OCI-LY1 (cell line): Measurements from ENCODE around the gene NUP214.

Source experiments
- H2AFZ ChIP-seq: fragments of 200-600 bp; sonication (generic), shearing (Covaris generic); 2 replicates; pipeline ENCODE4 v1.6.0; 2014; ENCODE audit warnings: antibody characterized with exemption, mild to moderate bottlenecking, low read length
- H3F3A ChIP-seq: fragments of 200-600 bp; sonication (generic), shearing (Covaris generic); 2 replicates; pipeline ENCODE4 v1.6.0; 2014; ENCODE audit warnings: mild to moderate bottlenecking, antibody characterized with exemption, low read length, moderate library complexity; ENCODE audit not compliant: insufficient read depth
- H3K27ac ChIP-seq: fragments of 200-600 bp; sonication (generic); 2 replicates; pipeline ENCODE4 v1.5.1; 2014; ENCODE audit warnings: low read length, mixed run types, mild to moderate bottlenecking, low read depth; ENCODE audit not compliant: poor library complexity, severe bottlenecking
- H3K27me3 ChIP-seq: fragments of 200-600 bp; sonication (generic); 2 replicates; pipeline ENCODE4 v1.6.0; 2014; ENCODE audit warnings: antibody characterized with exemption, mild to moderate bottlenecking, low read length, moderate library complexity; ENCODE audit not compliant: insufficient read depth
- H3K36me3 ChIP-seq: fragments of 200-600 bp; sonication (generic); 2 replicates; pipeline ENCODE4 v1.6.1; 2014; ENCODE audit warnings: mild to moderate bottlenecking, antibody characterized with exemption, low read length, moderate library complexity, mixed read lengths; ENCODE audit not compliant: insufficient read depth
- H3K4me1 ChIP-seq: fragments of 200-600 bp; sonication (generic); 2 replicates; pipeline ENCODE4 v1.5.1; 2014; ENCODE audit warnings: mild to moderate bottlenecking, low read length, moderate library complexity; ENCODE audit not compliant: insufficient read depth, severe bottlenecking
- H3K4me2 ChIP-seq: fragments of 200-600 bp; sonication (generic), shearing (Covaris generic); 2 replicates; pipeline ENCODE4 v1.6.1; 2014; ENCODE audit warnings: low read length
- H3K4me3 ChIP-seq: fragments of 200-600 bp; sonication (generic); 2 replicates; pipeline ENCODE4 v1.5.1; 2014; ENCODE audit warnings: low read length, low read depth, mild to moderate bottlenecking, mixed read lengths; ENCODE audit not compliant: poor library complexity, severe bottlenecking
- H3K79me2 ChIP-seq: fragments of 200-600 bp; shearing (Covaris generic); 2 replicates; pipeline ENCODE4 v1.6.1; 2016; ENCODE audit warnings: mixed run types, low read length, mixed read lengths; ENCODE audit not compliant: insufficient read depth
- H3K9ac ChIP-seq: fragments of 200-600 bp; sonication (generic), shearing (Covaris generic); 2 replicates; pipeline ENCODE4 v1.6.1; 2014; ENCODE audit warnings: mild to moderate bottlenecking, low read length, mixed read lengths
- H3K9me2 ChIP-seq: fragments of 200-600 bp; sonication (generic), shearing (Covaris generic); 2 replicates; pipeline ENCODE4 v1.6.1; 2014; ENCODE audit warnings: low read depth, mild to moderate bottlenecking, low read length, mixed read lengths
- H3K9me3 ChIP-seq: fragments of 200-600 bp; shearing (Covaris generic); 2 replicates; pipeline ENCODE4 v1.6.1; 2014; ENCODE audit warnings: low read length, mixed read lengths
- H4K20me1 ChIP-seq: fragments of 200-600 bp; sonication (generic), shearing (Covaris generic); 2 replicates; pipeline ENCODE4 v1.6.0; 2016; ENCODE audit warnings: mild to moderate bottlenecking, low read length; ENCODE audit not compliant: insufficient read depth
- EZH2 ChIP-seq: fragments of 200-600 bp; sonication (generic), shearing (Covaris generic); IDR thresholded peaks from 2 replicates; pipeline ENCODE4 v1.8.0; 2017; ENCODE audit warnings: borderline replicate concordance, mixed run types, mild to moderate bottlenecking, antibody characterized with exemption, low read length, moderate library complexity, mixed read lengths
- TF ChIP-seq, protein P1 (sequence below): fragments of 200-600 bp; sonication (generic), shearing (Covaris generic); IDR thresholded peaks from 2 replicates; pipeline ENCODE4 v1.5.1; 2017; ENCODE audit warnings: mild to moderate bottlenecking, antibody characterized with exemption, low read length, moderate library complexity, mixed read lengths

NUP214 gene

DNA sequence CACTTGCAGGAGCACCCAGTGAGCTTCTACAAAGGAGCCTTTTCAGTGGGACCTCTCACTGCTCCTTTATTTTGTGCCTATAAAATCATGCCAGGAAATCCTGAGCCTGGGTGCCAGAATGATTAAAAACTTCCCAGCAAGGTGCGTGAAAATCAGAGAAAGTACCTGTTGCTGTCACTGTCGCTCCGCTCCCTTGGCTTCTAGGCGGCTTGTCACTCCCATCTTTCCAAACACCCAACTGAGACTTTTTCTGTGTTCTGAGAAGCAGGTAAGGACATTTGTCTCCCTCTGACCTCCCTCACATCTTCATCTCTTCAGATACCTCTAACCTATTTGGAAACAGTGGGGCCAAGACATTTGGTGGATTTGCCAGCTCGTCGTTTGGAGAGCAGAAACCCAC is 97.1 kb downstream of the NUP214 start:
- no peaks in the 10 kb centered on the region for H4K20me1 ChIP-seq
- H3F3A ChIP-seq: 0 out of 2 replicates have a peak, but pooled peaks cover 3% of the 10 kb centered on the region
- H3K9me3 ChIP-seq: no peaks in the 10 kb centered on the region
- H3K79me2 ChIP-seq: no peaks in the 10 kb centered on the region
- no peak overlapping the region for H3K4me3 ChIP-seq
- no peak overlapping the region for H3K27ac ChIP-seq
- no peaks in the 10 kb centered on the region for H3K27me3 ChIP-seq
- TF ChIP-seq EZH2: no peak
- TF ChIP-seq, protein P1, sequence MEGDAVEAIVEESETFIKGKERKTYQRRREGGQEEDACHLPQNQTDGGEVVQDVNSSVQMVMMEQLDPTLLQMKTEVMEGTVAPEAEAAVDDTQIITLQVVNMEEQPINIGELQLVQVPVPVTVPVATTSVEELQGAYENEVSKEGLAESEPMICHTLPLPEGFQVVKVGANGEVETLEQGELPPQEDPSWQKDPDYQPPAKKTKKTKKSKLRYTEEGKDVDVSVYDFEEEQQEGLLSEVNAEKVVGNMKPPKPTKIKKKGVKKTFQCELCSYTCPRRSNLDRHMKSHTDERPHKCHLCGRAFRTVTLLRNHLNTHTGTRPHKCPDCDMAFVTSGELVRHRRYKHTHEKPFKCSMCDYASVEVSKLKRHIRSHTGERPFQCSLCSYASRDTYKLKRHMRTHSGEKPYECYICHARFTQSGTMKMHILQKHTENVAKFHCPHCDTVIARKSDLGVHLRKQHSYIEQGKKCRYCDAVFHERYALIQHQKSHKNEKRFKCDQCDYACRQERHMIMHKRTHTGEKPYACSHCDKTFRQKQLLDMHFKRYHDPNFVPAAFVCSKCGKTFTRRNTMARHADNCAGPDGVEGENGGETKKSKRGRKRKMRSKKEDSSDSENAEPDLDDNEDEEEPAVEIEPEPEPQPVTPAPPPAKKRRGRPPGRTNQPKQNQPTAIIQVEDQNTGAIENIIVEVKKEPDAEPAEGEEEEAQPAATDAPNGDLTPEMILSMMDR: no peak
- no peak overlapping the region for H3K9ac ChIP-seq
- peaks cover 5% of the 10 kb centered on the region for H3K36me3 ChIP-seq
- no peaks in the 10 kb centered on the region for H3K9me2 ChIP-seq
- no peak overlapping the region for H2AFZ ChIP-seq
- no peak overlapping the region for H3K4me2 ChIP-seq
- H3K4me1 ChIP-seq: peaks cover 22% of the 10 kb centered on the region

DNA sequence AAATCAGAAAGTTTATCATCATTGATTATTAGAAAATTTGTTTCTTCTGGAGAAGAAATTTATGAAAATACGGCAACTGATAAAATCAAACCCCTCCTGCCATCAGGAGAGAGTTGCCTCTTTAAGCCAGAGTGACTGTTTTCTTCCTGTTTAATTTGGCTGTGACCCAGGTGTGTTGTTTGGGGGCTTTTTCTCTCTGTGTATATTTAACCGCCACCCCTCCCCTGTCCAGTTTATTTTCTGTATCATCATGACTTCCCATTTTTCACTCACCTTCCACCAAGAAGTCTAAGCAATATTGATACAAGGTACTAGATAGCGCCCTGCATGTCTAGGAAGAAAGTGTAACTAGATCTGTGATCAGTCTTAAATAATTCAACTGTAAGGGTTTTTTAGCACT is 100.8 kb downstream of the NUP214 start:
- no peak overlapping the region for H3K27ac ChIP-seq
- no peak overlapping the region for H3K4me2 ChIP-seq
- H3K4me1 ChIP-seq: peaks cover 25% of the 10 kb centered on the region
- H3K36me3 ChIP-seq: peaks cover 3% of the 10 kb centered on the region; the same call in 1 of the 2 replicates
- H3K79me2 ChIP-seq: no peaks in the 10 kb centered on the region
- no peak overlapping the region; the same call in 1 of the 2 replicates for H3K9ac ChIP-seq
- H3K4me3 ChIP-seq: no peak overlapping the region
- no peaks in the 10 kb centered on the region for H4K20me1 ChIP-seq
- 0 out of 2 replicates have a peak, but pooled peaks cover 3% of the 10 kb centered on the region for H3F3A ChIP-seq
- TF ChIP-seq EZH2: no peak
- TF ChIP-seq, protein P1: no peak
- H2AFZ ChIP-seq: no peak overlapping the region
- H3K9me3 ChIP-seq: no peaks in the 10 kb centered on the region
- H3K9me2 ChIP-seq: no peaks in the 10 kb centered on the region
- H3K27me3 ChIP-seq: no peaks in the 10 kb centered on the region

DNA sequence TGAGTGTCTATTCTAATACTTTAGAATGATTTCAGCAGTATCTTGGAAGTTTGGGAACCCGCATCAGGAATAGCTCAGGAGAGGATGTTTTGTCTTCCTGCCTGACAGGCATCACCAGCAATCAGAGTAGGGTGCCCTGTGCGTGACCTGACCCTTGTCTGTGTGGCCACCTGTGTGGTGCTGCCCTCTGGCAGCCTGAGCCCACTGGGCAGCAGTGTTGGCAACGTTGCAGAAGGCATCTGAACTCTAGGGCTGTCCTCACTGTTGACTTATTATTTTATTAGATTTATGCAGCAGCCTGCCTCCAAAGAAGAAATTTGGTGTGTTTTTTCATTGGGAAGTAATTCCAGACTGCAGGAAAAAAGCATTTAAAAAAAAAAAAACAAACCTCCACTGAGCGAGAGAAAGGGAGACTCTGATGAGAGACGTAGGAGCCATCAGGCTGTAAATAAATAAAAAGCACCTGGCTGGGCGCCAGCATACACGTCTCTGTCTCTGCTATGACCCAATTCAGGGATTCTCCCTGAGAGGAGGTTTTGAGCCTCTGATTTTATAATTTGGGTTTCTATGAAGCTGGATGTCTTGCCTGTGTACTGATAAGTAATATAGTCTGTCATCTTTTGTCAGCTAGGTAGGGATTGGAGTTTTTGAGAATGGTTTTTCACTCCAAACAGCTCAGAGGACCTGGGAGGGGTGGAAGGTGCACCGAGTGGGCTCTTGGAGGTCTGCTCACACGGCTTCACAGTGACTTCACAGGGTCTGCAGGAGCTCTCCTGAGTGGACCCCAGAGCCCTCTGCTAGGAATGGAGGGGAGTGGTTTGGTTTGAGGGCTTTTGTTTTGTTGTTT is 101.9 kb downstream of the NUP214 start:
- H3K9me3 ChIP-seq: no peaks in the 10 kb centered on the region
- no peaks in the 10 kb centered on the region for H3K9me2 ChIP-seq
- no peaks in the 10 kb centered on the region for H3K79me2 ChIP-seq
- no peak overlapping the region for H2AFZ ChIP-seq
- H3K27me3 ChIP-seq: no peaks in the 10 kb centered on the region
- H3K4me3 ChIP-seq: no peak overlapping the region
- peaks cover 14% of the 10 kb centered on the region; the same call in 1 of the 2 replicates for H3K36me3 ChIP-seq
- H4K20me1 ChIP-seq: no peaks in the 10 kb centered on the region
- H3K9ac ChIP-seq: no peak overlapping the region
- peaks cover 25% of the 10 kb centered on the region for H3K4me1 ChIP-seq
- H3F3A ChIP-seq: 0 out of 2 replicates have a peak, but pooled peaks cover 3% of the 10 kb centered on the region
- TF ChIP-seq, protein P1: no peak
- TF ChIP-seq EZH2: no peak
- H3K4me2 ChIP-seq: no peak overlapping the region
- peak overlapping the region; percentile 36 for H3K27ac ChIP-seq
